NCI-H187 treated with DMSO at 0.1 percent for 48 hours (cell line): ENCODE measurements around the gene PURB.
"Not testable (repeated sequence)": the region's sequence is repeated elsewhere in the genome, so short reads cannot be mapped to it uniquely, and the experiment has no call there.

Source experiments
- DNase-seq: peaks from one replicate; lab custom pipeline; 2025; lab: John Stamatoyannopoulos, UW

The PURB gene

DNA sequence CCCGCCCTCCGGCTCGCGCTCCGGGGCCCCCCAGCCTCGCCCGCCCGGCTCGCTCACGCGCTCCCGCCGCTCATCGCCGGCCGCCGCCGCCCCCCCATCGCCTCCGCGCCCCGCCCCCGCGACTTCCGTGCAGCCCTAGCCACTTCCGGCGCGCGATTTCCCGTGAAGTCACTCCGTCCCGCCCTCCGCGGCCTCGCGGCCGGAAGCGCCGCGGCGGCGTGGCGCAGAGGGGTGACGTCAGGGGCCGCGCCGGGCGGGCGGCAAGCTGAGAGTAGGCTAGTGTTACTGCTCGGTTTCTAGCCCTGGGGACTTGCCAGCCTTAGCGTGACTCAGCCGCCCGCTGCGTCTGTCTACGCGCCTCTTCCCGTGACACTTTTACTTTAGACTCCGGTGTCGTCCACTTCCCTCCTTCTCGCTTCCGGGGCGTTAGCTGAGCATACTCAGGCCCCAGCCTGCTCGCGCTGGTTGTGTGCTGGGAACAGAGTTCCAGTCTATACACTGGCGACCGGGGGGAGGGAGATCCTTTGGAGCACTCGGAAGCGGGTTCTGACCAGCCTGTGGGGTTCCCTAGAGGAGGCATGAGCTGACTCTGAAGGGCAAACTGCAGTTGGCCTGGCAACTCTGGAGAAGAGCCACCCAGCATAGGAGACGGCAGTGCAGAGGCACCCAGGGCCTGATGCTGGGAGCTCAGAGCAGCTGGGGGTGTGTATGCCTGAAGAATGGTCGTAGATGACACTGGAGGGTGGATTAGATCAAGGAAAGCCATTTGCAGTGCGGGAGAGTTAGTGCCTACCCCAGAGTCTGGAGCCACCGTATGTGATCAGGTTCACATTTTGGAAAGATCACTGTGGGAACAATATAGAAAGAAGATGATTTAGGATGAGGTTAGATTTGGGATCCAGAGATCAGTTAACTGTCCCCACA lies at the start of gene PURB:
TSS of gene PURB (minus strand) at position 137 of the 924 bp plus-strand sequence. CDS start 182 bp downstream, outside the sequence.
- peak; percentile 32 for DNase-seq

DNA sequence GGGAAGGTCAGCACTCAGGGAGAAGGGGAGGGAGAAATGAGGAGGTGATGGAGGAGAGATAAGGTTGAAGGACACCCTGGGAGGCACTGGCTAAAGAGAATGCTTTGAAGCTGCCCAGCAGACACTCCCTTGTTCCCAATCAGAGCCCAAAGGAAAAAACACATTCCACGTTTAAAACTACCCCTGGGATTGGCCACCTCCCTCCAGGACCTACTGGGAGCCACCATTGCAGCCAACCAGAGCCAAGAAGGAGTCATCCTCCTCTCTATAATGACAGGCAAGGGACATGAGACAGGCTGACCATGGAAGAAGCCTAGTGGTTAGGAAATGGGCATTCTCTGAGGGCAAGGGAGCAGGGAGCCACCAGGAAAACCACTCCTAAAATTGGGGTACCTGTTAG lies 49.7 kb upstream of the PURB start:
- DNase-seq, result no peak

DNA sequence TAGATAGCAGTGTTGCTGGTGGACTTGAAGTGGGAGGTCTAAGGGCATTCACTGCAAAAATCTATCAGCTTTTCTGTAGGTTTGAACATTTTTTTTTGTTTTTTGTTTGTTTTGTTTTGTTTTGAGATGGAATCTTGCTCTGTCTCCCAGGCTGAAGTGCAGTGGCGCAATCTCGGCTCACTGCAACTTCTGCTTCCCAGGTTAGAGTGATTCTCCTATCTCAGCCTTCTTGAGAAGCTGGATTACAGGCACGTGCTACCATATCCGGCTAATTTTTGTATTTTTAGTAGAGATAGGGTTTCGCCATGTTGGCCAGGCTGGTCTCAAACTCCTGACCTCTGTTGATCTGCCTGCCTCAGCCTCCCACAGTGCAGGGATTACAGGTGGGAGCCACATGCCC lies 49.2 kb upstream of the PURB start:
- DNase-seq, result not testable (repeated sequence)

DNA sequence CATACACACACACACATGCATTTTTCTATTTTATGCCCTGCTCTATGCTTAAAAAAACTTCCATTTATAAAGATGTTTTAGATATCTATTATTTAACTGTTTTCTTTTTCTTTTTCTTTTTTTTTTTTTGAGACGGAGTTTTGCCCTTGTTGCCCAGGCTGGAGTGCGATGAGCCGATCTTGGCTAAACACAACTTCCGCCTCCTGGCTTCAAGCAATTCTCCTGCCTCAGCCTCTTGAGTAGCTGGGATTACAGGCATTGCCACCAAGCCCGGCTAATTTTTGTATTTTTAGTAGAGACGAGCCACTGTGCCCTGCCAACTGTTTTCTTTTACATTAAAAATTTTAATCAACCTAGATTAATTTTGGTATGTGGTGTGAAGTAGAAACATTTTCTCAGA lies 45.6 kb upstream of the PURB start:
- no peak for DNase-seq

DNA sequence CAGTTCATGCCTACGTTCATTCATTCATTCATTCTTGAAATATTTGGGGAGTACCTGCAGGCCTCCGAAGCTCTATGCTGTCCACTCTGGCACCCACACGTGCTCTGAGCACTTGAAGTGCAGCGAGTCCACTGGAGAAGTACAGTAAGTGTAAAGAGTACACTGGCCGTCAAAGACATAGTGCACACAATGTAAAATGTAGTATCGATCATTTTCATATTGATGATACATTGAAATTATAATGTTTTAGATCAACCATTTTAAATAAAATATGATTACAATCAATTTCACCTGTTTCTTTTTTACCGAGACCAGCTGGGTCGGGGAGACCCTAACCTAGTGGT lies 37.0 kb upstream of the PURB start:
- no peak for DNase-seq

DNA sequence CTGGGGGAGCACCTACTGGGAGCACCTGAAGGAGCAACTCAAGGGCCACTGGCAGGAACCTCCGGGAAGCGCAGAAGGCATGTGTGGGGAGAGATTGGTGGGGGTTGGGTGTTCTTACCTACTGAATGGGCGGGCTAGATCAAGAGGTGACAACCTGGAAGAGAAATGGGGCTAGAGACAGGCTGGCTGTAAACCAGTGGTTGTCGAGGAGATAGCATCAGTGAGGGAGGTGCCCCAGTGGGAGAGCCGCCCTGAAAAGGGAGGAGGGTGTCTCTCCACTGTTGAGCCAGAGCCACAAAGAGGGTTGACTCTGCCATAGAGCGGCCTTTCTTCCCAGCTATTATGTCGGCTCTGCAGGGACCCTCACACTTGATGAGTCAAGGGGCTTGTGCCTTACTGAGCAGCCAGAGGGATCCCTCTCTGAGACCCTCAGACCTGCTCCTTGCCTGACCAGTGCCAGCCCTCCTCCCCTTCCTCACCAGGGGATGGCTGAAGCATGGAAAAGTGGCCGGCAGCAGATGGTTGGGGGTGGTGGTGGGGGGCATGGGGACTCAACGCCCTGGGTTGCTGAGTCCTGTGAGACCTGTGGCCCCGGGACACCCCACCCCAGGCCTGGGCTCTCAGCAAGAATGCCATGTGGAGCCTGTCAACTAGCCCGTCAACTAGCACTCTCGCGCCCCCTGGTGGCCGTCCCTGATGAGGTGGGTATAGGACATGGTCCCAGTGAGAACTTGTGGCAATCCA lies 36.4 kb upstream of the PURB start:
- peak; percentile 22 for DNase-seq

DNA sequence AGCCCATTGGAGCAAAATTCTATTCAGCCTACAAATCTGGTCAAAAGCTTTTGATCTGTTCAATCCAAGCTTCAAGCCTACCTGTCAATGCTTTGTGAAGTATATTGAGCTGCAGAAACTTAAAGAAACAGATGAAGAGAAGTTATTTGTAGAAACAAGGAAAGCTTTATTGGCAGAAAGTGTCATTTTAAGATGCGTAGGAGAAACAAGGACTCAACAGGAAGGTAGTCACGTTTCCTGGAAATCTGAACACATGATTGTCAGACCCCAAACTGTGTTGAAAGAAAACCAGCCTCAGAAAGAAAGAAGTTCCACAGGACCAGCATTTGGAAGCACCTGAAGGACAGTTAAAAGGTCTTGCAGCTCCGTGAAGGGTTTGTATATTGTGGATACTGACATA lies 34.8 kb upstream of the PURB start:
- no peak for DNase-seq

DNA sequence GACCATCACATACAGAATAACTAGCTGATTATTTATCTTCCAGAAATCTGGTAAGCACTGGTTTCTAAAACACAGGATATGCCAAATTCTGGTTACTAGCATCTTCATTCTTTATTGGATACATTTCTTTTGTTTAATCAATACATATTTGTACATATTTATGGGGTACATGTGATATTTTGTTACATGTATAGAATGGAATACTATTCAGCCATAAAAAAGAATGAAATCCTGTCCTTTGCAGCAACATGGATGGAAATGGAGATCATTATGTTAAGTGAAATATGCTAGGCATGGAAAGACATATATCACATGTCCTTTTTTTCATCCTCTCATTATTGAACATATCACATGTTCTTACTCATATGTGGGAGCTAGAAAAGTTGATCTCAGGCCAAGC lies 32.7 kb upstream of the PURB start:
- no peak for DNase-seq

DNA sequence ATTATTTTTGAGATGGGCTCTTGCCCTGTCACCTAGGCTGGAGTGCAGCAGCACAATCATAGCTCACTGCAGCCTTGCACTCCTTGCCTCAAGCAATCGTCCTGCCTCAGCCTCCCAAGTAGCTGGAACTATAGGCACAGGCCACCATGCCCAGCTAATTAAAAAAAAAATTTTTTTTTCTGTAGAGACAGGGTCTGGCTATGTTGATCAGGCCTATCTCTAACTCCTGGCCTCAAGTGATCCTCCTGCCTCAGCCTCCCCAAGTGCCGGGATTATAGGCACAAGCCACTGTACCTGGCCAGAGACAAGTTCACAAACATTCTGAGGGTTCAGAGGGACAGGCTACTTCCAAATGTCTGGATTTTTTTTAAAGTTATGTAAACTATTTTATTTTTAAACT lies 32.1 kb upstream of the PURB start:
- DNase-seq, result no peak

DNA sequence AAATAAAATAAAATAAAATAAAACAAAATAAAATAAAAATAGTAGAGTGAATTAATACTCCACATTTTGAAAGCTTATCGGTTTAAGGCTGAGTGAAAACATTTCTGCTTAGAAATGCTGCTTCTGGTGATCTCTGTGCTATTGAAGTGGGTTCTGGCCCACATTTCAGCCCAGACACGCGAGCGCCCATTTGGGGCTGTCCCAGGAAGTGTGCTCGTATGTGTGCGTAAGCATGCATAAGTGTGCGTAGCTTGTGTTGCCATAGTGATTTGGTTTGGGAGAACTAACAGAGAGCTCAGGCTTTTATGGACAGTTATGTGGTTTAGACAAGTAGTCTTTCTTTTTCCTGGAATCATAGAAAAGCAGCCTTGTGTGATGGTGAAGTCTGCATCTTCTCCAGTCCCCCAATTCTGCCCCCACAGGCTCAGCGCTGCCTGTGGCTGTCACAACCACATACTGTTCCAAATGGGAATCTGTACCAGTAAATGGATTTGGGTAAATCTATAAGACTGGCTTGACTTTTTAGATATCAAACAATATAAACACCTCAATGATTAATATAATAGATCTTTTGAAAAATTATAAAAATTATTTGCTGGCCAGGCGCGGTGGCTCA lies 29.8 kb upstream of the PURB start:
- DNase-seq, result no peak

DNA sequence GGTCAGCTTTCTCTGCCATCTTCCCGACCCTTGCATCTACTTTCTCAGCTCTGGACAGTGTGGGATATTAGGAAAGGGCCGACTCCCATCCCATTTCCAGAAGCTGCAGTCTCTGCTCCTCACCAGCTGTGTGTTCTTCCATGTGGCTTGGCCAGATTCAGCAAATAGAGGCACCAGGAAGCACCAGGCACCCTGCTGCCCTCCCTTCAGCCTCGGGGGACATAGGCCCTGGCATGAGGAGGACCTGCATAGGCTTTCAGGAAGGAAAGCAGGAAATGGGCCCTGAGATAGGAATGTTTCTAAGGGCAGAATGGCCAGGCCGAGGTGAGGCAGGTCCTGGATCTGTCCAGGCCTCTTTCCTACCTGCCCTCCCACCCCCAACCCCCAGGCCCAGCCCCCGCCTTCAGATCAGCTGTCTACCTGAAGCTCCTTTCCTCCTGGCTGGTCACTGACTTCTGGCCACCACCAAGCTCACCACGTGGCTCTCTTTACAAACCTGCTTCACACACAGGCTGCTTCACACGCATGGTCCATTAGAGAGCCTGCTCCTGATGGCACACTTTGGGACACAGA lies 27.5 kb upstream of the PURB start:
- DNase-seq, result no peak

DNA sequence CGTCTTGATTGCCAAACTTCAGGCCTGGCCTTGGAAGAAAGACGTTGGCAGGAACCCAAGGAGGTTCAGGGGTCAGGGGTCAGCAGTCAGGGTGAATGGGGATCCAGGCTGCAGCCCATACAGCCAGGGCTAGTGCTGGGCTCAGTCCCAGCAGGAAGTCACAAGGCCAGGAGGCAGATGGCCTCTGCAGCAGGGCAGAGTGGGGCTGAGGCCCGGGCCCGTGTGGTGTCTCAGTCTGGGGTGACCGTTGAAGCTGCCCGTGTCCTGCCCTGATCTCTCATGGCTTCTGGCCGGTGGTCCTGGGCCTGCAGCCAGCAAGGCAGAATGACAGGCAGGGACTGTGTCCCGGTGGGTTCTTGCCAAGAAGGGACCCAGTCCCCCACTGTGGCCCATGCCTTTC lies 26.6 kb upstream of the PURB start:
- no peak for DNase-seq

DNA sequence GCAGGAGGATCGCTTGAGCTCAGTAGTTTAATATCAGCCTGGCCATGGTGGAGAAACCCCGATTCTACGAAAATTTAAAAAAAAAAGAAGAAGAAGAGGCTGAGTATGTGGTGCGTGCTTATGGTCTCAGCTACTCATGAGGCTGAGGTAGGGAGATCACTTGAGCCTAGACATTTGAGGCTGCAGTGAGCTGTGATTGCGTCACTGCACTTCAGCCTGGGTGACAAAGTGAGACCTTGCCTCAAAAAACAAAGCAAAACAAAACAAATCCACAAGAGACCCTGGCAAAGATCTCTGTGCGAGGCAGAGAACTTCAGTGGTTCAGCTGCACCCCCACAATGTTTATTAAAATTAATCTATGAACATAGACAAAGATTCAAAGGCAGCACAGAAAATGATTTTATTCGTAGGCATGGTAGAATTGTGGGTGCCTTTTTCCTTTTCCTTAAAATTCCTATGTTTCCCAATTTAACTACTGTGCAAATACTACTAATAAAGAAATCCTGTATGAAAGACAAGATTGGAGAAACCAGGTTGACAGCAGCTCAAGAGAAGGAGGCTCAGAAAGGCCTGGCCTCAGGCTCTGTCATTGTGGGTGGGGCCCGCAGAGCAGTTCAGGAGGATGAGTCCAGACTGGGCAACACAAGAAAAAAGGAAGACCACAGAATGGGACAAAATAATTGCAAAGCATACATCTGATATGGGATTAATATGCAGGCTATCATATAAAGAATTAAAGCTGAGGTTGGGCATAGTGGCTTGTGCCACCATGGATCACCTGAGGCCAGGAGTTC lies 24.5 kb upstream of the PURB start:
- DNase-seq, result no peak

DNA sequence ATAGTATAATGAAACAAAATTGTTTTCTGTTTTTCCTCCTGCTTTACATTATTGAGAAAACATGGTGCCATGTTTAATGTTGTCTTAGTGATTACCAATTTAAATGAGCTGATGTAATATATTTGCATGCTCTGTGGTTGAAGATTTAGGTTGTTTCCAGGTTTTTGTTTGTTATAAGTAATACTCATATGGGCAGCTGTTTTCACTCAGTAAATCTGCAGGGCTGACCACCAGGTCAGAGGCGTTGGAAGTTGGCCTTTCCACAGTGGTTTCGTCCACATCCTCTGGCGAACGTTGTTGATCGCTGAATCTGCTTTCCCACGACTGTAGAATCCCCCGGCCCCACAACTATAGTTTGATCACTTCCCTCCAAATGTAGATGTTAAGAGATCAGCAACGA lies 21.6 kb upstream of the PURB start:
- DNase-seq, result no peak

DNA sequence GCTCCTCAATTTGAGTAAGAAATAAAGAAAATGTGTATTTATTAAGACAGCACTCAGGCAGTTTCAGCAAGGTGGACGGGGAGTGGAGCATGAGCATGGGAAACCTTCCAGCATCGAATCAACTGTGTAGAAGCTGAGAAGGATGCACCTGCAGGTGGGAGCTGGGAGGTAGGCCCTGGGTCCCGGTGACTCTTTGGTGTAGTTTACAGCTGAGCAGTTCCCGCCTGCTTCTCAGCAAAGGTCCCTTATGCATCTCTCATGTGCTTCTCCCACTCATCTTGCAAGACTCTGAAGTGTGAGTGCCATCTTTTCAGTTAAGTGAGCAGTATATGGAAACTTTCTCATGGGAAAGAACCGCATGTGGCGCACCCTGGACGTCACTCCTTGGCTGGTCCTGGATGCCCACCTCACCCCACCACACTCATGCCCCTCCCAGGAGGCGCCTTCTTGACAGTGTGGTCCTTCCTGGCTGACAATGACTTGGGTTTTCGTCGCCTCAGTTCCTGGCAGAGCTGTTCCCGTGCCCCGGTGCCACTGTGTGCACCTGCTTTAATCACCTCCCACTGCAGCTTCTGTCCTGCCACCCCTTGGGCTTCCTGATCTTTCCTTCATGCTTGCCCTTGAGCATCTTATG lies 19.8 kb upstream of the PURB start:
- DNase-seq, result no peak

DNA sequence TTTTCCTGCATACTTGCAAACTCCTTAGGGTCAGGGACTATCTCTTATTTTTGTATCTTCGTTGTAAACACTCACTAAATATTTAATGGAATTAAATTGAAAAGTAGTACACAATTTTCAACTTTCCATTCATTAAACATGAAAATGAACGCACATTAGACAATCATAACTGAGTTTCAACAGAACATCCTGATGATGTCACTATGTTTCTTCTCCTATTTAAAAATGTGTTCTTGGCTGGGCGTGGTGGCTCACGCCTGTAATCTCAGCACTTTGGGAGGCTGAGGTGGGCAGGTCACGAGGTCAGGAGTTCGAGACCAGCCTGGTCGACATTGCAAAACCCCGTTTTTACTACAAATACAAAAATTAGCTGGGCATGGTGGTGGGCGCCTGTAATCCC lies 14.1 kb upstream of the PURB start:
- no peak for DNase-seq

DNA sequence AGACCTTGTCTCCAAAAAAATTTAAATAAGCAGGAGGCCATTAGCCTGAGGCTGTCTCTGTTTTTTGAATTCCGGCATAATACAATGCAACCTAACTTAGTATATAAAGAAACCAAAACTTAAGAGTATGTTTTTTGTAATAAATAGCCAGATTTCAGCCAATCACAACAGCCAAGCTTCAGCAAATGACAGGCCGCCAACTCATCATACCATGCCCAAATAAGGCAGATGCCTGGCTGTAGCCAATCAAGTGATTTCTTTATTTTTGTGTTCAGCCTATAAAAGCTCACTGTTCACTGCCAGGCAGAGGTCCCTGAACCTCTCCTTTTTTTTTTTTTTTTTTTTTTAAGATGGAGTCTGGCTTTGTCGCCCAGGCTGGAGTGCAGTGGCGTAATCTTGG lies 12.7 kb upstream of the PURB start:
- DNase-seq, result no peak

DNA sequence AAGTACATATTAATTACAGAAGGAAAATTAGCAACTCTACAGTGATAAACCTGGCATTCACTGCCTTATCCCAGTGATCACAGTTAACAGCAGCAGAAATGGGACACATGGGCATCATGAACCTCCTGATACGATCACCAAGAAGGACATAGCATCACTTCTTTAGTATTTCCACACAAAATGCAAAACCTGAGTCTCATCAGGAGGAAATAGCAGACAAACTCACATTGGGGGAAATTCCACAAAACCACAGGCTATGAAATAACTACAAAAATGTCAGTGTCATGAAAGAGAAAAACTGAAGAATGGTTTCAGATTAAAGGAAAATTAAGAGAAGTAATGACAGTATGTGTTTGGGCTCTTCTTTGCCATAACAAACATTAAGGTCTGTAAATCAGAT lies 12.0 kb upstream of the PURB start:
- DNase-seq, result no peak

DNA sequence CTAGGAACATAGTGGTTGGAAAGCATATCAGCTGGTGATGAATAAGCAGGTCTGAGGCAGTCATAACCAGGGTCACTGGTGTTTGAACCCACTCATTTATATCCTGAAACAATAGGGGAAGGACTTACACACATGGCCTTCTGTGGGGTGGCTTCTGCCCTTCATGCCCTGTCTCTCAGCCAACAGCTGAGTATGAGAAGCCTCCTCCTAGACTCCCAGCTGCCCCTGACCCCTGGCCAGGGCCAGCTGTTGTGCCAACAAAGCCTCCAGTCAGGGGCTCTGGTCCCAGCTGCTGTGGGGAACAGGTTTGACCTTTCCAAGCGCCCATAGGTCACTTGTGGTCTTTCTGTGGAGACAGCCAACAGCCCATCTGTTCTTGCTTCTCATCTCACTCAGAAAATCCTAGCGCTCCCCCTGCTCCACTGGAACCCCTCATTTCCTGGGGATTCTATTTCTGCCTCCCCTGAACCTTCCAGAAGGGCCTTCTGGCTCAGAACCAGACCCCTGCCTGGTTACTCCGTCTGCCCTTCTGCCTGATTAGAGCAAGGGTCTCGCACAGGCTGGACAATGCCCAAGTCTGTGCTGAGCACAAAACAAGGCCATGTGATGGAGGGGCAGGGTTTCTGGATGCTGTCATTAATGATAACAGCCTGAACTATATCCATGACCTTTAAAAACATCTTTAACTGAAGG lies 9.7 kb upstream of the PURB start:
- no peak for DNase-seq

DNA sequence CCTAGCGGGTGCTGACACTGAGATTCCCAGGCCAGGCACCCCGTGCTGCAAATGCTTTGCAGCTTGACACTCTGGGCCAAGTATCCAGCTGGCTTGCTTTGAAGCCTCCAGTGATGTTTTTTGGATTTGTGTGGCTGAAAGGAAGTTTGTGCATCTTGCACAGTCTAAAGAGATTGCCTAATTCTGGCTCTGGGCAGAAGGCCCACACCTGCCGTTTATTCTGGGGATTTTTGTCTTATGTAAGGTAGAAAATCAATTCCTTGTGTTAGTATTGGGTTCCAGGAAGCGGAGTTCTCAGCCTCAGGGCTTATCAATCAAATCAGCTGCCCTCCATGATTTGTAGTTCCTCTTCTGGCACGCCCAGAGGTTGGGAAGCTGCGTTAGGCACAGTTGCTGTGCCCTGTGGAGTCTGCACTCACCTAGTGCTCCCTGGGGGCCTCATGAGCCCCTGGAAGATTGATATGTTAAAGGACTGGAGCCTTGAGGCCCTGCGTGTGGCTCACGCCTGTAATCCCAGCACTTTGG lies 8.4 kb upstream of the PURB start:
- no peak for DNase-seq

DNA sequence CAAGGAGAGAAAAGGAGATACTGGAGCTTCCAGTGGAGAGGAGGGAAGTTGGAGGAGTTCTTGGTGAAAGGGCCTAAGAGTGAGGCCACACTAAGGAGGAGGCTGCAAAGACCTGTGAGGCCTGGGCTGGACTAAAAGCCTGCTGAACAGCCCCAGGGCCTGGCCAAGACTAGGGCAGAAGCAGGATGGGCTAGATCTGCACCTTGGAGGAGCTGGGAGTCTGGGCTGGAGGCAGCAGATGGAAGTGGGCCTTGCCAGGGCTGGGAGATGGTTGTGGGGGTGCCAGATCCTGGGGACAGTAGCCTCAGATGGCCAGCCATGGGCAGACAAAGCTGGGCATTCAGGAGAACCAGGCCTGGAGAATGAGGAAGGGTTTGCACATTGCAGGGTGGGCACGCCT lies 6.5 kb upstream of the PURB start:
- DNase-seq, result no peak
